Measurements from ENCODE around the gene PTCD3. TPM values are rescaled to one million over a fixed set of nuclear protein-coding genes. Genes with fewer than 3 reads are reported as not detected.

Gene PTCD3
- total RNA-seq, 4 donors from 2014 or later, result 61.5 to 103 (median 73.7) TPM

DNA sequence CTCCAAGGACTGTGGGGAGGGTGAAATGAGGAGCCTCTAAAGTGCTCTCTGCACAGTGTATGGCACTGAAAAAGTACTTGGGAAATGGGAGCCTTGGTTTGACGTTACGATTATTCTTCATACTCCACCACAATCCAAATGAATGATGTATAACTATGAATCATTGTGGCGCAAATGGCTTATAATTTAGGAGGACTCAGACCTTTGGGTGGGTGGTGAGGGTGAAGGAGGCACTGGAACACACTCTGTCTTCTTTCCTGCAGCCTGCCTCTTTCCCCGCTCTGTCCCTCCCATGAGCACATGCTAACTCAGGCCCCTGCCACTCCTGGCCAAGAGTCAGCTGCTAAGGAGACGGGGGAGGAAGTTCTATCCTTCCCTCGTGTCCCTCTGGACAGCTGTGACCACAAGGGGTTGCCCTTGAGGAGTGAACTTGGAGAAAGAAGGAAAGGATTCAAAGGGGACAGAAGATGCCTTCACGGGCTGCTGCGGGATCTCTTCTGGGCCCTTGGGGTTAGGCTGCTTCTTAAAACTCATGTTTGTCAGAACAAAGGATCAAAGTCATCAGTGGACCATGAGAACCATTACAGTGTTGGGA lies 36.8 kb upstream of the PTCD3 start:
- H3K27ac ChIP-seq, result no peak overlapping the region
- TF ChIP-seq, protein P1, sequence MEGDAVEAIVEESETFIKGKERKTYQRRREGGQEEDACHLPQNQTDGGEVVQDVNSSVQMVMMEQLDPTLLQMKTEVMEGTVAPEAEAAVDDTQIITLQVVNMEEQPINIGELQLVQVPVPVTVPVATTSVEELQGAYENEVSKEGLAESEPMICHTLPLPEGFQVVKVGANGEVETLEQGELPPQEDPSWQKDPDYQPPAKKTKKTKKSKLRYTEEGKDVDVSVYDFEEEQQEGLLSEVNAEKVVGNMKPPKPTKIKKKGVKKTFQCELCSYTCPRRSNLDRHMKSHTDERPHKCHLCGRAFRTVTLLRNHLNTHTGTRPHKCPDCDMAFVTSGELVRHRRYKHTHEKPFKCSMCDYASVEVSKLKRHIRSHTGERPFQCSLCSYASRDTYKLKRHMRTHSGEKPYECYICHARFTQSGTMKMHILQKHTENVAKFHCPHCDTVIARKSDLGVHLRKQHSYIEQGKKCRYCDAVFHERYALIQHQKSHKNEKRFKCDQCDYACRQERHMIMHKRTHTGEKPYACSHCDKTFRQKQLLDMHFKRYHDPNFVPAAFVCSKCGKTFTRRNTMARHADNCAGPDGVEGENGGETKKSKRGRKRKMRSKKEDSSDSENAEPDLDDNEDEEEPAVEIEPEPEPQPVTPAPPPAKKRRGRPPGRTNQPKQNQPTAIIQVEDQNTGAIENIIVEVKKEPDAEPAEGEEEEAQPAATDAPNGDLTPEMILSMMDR (IDR thresholded peaks at IDR 0.05), result no peak
- TF ChIP-seq EP300 (IDR thresholded peaks at IDR 0.05) (no peak), POLR2A (IDR thresholded peaks at IDR 0.05) (no peak)
- no peaks in the 10 kb centered on the region for H3K9me3 ChIP-seq
- H3K4me1 ChIP-seq, result peaks cover 0 to 37% (median 14%) of the 10 kb centered on the region in 4 donors
- H3K36me3 ChIP-seq, result peaks cover 0 to 66% (median 11%) of the 10 kb centered on the region in 3 donors
- 64 to 70% methylated on average over 8 of the region's 8 CpGs for WGBS, 2 donors
- DNase-seq (ENCODE audit: low spot score in 2 of 2), result no peak
- H3K27me3 ChIP-seq, result no peaks in the 10 kb centered on the region
- H3K4me3 ChIP-seq, result no peak overlapping the region

DNA sequence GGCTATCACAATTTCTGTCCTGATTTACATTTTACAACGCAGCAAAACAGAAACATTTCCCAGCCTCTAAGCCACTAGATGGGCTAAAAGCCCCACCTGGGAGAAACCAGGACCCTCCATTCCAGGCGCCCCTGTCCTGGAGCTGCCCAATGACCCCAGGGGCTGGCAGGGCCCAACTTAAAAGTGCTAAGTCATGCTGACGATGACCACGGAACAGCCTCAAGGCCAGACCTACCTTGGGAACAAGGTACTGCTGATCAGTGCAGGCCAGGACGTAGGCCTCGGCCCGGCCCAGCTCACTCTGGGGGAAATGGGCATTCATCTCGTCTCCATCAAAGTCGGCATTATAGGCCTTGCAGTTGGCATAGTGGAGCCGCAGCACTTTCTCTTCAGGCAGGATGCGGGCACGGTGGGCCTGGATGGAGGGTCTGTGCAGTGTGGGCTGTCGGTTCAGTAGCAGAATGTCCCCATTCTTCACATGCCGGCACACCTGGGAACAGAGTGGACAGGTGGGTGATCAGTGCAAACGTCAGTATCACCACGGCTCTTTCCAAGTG lies 36.2 kb upstream of the PTCD3 start:
- peaks cover 0 to 66% (median 11%) of the 10 kb centered on the region in 3 donors for H3K36me3 ChIP-seq
- no peaks in the 10 kb centered on the region for H3K27me3 ChIP-seq
- H3K9me3 ChIP-seq, result no peaks in the 10 kb centered on the region
- whole genome bisulfite sequencing, 2 donors, result 95 to 97% methylated on average over 9 to 16 of the region's 16 CpGs
- H3K4me3 ChIP-seq, result no peak overlapping the region
- no peak overlapping the region for H3K27ac ChIP-seq
- peaks cover 0 to 37% (median 14%) of the 10 kb centered on the region in 4 donors for H3K4me1 ChIP-seq
- TF ChIP-seq EP300 (IDR thresholded peaks at IDR 0.05) (no peak), POLR2A (IDR thresholded peaks at IDR 0.05) (no peak)
- TF ChIP-seq, protein P1 (IDR thresholded peaks at IDR 0.05), result no peak
- DNase-seq (ENCODE audit: low spot score in 2 of 2), result no peak

- H3K4me3 ChIP-seq, result no peak overlapping the region
- peaks cover 0 to 62% (median 11%) of the 10 kb centered on the region in 3 donors for H3K36me3 ChIP-seq
- peaks cover 0 to 30% (median 14%) of the 10 kb centered on the region in 4 donors for H3K4me1 ChIP-seq
- H3K27ac ChIP-seq, result no peak overlapping the region
- H3K9me3 ChIP-seq, result no peaks in the 10 kb centered on the region
- no peak for DNase-seq (ENCODE audit: low spot score in 2 of 2)
- TF ChIP-seq EP300 (IDR thresholded peaks at IDR 0.05), result no peak
- TF ChIP-seq, protein P1 (IDR thresholded peaks at IDR 0.05), result no peak
- TF ChIP-seq POLR2A (IDR thresholded peaks at IDR 0.05), result no peak
- 76 to 90% methylated on average over 2 of the region's 2 CpGs for WGBS, 2 donors
- H3K27me3 ChIP-seq, result no peaks in the 10 kb centered on the region
Observed at GRCh38 chr2:86070868-86071267, 35.2 kb upstream of the PTCD3 start.

GRCh38 chr2:86072271-86072858 lies 33.7 kb upstream of the PTCD3 start:
- Histone ChIP-seq H3K27me3 (no peaks in the 10 kb centered on the region), H3K36me3 (peaks cover 0 to 71% (median 17%) of the 10 kb centered on the region in 3 donors), H3K4me3 (no peak overlapping the region), H3K4me1 (peaks cover 0 to 26% (median 14%) of the 10 kb centered on the region in 4 donors), H3K27ac (peak overlapping the region in 3 of 4 donors; percentile 36 to 81 (median 75)), H3K9me3 (no peaks in the 10 kb centered on the region)
- WGBS, 2 donors, result 9 to 21% methylated on average over 9 of the region's 9 CpGs
- TF ChIP-seq POLR2A (IDR thresholded peaks at IDR 0.05) (no peak), EP300 (IDR thresholded peaks at IDR 0.05) (peak; percentile 30 to 85)
- TF ChIP-seq, protein P1 (IDR thresholded peaks at IDR 0.05), result no peak
- peak; percentile 68 to 72 for DNase-seq (ENCODE audit: low spot score in 2 of 2)

DNA sequence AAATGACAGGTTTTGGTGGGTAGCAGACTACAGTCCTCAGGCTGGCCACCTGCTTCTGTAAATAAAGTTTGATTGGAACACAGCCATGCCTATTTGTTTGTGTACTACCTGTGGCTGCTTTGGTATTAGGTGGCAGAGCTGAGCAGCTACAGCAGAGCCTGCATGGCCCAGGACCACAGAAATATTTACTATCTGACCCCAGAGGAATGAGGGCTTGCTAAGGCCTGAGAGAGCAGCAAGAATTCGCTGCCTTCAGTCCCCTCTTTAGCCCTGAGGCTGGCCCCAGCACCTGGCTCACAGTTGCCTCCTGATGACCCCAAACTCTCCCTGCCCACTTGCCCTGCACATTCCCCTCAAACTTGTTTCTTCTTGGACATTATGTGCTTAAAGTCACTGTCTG lies 32.8 kb upstream of the PTCD3 start:
- TF ChIP-seq POLR2A (IDR thresholded peaks at IDR 0.05) (no peak), EP300 (IDR thresholded peaks at IDR 0.05) (no peak)
- TF ChIP-seq, protein P1 (IDR thresholded peaks at IDR 0.05), result no peak
- Histone ChIP-seq H3K4me1 (peaks cover 0 to 26% (median 14%) of the 10 kb centered on the region in 4 donors), H3K4me3 (no peak overlapping the region), H3K27me3 (no peaks in the 10 kb centered on the region), H3K9me3 (no peaks in the 10 kb centered on the region), H3K36me3 (peaks cover 0 to 72% (median 19%) of the 10 kb centered on the region in 3 donors), H3K27ac (peak overlapping the region in 2 of 4 donors; percentile 36 to 75)
- DNase-seq (ENCODE audit: low spot score in 2 of 2), result peak in 1 of 2 donors; percentile 5
- WGBS, 2 donors, result 71 to 90% methylated on average over 1 of the region's 1 CpG
